Thyroid gland (tissue), 4 donors: Measurements from ENCODE around the gene KLHL36.
"Not testable (repeated sequence)": the region's sequence is repeated elsewhere in the genome, so short reads cannot be mapped to it uniquely, and the experiment has no call there.

ENCODE experiments used
- POLR2A ChIP-seq, 2 donors: fragments of 450-650 bp; IDR thresholded peaks; one replicate each; pipeline ENCODE4 v1.6.1; 2017; ENCODE audit warnings: antibody characterized with exemption in 2 of 2, mild to moderate bottlenecking in 2 of 2, moderate library complexity in 1 of 2
- TF ChIP-seq, protein P1 (sequence below), 6 experiments: fragments of 200-600 bp in 3 of 6; fragments of 450-650 bp in 3 of 6; sonication (generic) in 3 of 6; IDR thresholded peaks; one replicate each; pipeline ENCODE4 v1.5.1; 2016 to 2019; ENCODE audit warnings: antibody characterized with exemption in 6 of 6, mild to moderate bottlenecking in 2 of 6, inconsistent platforms in 1 of 6, moderate library complexity in 1 of 6

DNA sequence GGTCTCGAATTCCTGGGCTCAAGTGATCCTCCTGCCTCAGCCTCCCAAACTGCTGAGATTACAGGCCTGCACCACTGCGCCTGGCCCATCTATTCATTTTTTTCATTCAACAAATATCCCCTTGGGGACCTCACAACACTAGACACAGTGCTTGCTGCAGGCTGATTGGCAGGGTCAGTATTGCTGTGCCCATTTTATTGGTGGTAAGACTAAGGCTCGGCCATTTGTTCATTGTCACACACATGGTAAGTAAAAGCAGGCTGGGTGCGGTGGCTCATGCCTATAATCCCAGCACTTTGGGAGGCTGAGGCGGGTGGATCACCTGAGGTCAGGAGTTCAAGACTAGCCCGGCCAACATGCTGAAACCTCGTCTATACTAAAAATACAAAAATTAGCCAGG is 15.4 kb upstream of the KLHL36 start:
- TF ChIP-seq, protein P1, sequence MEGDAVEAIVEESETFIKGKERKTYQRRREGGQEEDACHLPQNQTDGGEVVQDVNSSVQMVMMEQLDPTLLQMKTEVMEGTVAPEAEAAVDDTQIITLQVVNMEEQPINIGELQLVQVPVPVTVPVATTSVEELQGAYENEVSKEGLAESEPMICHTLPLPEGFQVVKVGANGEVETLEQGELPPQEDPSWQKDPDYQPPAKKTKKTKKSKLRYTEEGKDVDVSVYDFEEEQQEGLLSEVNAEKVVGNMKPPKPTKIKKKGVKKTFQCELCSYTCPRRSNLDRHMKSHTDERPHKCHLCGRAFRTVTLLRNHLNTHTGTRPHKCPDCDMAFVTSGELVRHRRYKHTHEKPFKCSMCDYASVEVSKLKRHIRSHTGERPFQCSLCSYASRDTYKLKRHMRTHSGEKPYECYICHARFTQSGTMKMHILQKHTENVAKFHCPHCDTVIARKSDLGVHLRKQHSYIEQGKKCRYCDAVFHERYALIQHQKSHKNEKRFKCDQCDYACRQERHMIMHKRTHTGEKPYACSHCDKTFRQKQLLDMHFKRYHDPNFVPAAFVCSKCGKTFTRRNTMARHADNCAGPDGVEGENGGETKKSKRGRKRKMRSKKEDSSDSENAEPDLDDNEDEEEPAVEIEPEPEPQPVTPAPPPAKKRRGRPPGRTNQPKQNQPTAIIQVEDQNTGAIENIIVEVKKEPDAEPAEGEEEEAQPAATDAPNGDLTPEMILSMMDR (IDR thresholded peaks at IDR 0.05), result not testable (repeated sequence)
- not testable (repeated sequence) for TF ChIP-seq POLR2A (IDR thresholded peaks at IDR 0.05)
